Measurements from ENCODE around the gene SUGP1. TPM values are rescaled to one million over a fixed set of nuclear protein-coding genes. Genes with fewer than 3 reads are reported as not detected.

SUGP1 gene
- total RNA-seq, 4 donors from 2014 or later, result 28.4 to 37.6 (median 32.3) TPM

- H3K36me3 ChIP-seq, result peaks cover 0 to 35% of the 10 kb centered on the region in 2 donors
- TF ChIP-seq, protein P1, sequence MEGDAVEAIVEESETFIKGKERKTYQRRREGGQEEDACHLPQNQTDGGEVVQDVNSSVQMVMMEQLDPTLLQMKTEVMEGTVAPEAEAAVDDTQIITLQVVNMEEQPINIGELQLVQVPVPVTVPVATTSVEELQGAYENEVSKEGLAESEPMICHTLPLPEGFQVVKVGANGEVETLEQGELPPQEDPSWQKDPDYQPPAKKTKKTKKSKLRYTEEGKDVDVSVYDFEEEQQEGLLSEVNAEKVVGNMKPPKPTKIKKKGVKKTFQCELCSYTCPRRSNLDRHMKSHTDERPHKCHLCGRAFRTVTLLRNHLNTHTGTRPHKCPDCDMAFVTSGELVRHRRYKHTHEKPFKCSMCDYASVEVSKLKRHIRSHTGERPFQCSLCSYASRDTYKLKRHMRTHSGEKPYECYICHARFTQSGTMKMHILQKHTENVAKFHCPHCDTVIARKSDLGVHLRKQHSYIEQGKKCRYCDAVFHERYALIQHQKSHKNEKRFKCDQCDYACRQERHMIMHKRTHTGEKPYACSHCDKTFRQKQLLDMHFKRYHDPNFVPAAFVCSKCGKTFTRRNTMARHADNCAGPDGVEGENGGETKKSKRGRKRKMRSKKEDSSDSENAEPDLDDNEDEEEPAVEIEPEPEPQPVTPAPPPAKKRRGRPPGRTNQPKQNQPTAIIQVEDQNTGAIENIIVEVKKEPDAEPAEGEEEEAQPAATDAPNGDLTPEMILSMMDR (IDR thresholded peaks at IDR 0.05), result peak in 3 of 4 experiments; percentile 82 to 88 (median 85)
- no peak for TF ChIP-seq EP300 (IDR thresholded peaks at IDR 0.05)
- peak; percentile 85 for ATAC-seq
- peaks cover 0 to 26% (median 10%) of the 10 kb centered on the region in 3 donors for H3K4me1 ChIP-seq
- no peaks in the 10 kb centered on the region for H3K9me3 ChIP-seq
- 8 to 13% methylated on average over 9 to 11 of the region's 14 CpGs for WGBS, 2 donors (ENCODE audit: low coverage in 1 of 2)
- H3K27ac ChIP-seq, result peak overlapping the region in 3 of 4 donors; percentile 37 to 49 (median 38)
- no peak overlapping the region for H3K4me3 ChIP-seq
- H3K27me3 ChIP-seq, result no peaks in the 10 kb centered on the region
Measured at GRCh38 chr19:19361075-19361594, 40.8 kb upstream of the SUGP1 start.

- no peaks in the 10 kb centered on the region for H3K27me3 ChIP-seq
- H3K4me1 ChIP-seq, result peaks cover 0 to 10% (median 6%) of the 10 kb centered on the region in 3 donors
- H3K9me3 ChIP-seq, result no peaks in the 10 kb centered on the region
- peaks cover 0 to 76% of the 10 kb centered on the region in 2 donors for H3K36me3 ChIP-seq
- WGBS, 2 donors (ENCODE audit: low coverage in 1 of 2), result 86 to 90% methylated on average over 3 to 7 of the region's 13 CpGs
- TF ChIP-seq POLR2A (IDR thresholded peaks at IDR 0.05), result no peak
- no peak for TF ChIP-seq POLR2AphosphoS5 (IDR thresholded peaks at IDR 0.05)
- TF ChIP-seq, protein P1 (IDR thresholded peaks at IDR 0.05), result no peak
- TF ChIP-seq EP300 (IDR thresholded peaks at IDR 0.05), result no peak
- H3K4me3 ChIP-seq, result no peak overlapping the region
- no peak for ATAC-seq
- H3K27ac ChIP-seq, result no peak overlapping the region
Measured at GRCh38 chr19:19356901-19357566, 36.7 kb upstream of the SUGP1 start.

DNA sequence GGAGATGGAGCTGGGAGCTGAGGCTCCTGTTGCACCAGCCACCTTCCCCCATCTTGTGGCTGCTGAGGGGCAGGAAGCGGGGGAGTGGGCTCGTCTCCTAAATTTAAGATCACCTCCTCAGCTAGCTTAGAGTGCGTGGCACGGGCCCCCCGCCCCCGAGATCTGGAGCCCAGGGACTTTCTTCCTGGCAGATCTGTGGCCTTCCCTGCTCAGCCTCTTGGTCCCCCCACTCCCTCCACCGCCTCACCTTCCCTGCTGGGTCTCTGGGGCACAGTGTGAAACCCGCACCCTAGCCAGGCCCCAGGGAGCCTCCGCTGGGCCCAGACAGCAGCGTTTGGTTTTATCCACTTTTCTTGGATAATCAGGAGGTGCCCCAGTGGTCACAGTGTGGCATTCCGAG lies 36.2 kb upstream of the SUGP1 start:
- H3K9me3 ChIP-seq, result no peaks in the 10 kb centered on the region
- TF ChIP-seq EP300 (IDR thresholded peaks at IDR 0.05) (no peak), POLR2A (IDR thresholded peaks at IDR 0.05) (no peak), POLR2AphosphoS5 (IDR thresholded peaks at IDR 0.05) (no peak)
- TF ChIP-seq, protein P1 (IDR thresholded peaks at IDR 0.05), result no peak
- no peak overlapping the region for H3K4me3 ChIP-seq
- H3K36me3 ChIP-seq, result peaks cover 0 to 81% of the 10 kb centered on the region in 2 donors
- WGBS, 2 donors (ENCODE audit: low coverage in 1 of 2), result 100% methylated on average over 1 of the region's 11 CpGs; no CpG with 5 or more reads in 1 of the 2 donors
- peaks cover 0 to 9% (median 6%) of the 10 kb centered on the region in 3 donors for H3K4me1 ChIP-seq
- no peak for ATAC-seq
- no peaks in the 10 kb centered on the region for H3K27me3 ChIP-seq
- H3K27ac ChIP-seq, result no peak overlapping the region

DNA sequence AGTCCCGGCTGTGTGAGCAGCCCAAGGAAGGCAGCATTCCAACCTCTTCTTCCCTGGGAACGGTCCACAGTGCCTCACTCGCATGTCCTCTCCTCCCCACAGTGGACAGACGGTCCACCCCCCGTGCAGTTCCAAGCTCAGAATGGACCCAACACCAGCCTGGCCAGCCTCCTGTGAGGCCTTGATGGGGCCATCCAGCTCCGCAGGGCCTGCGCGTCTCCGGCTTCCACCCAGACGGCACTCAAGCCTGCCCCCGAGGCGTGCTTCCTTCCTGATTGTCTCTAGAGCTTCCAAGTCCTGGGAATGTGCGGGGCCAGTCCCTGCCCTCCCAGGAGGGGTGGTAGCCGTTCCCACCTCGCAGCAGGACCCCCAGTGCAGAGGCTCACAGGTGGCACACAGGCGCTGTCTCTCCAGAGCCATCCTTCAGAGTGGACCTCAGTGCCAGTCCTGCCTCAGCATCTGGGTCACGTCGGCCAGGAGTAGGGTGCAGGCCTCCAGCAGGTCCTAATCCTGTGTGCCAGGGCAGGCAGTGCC lies 35.4 kb upstream of the SUGP1 start:
- Histone ChIP-seq H3K9me3 (no peaks in the 10 kb centered on the region), H3K27ac (no peak overlapping the region), H3K4me1 (peaks cover 0 to under 1% (median under 1%) of the 10 kb centered on the region in 3 donors), H3K4me3 (no peak overlapping the region), H3K36me3 (peaks cover 0 to 89% of the 10 kb centered on the region in 2 donors), H3K27me3 (no peaks in the 10 kb centered on the region)
- no peak for ATAC-seq
- WGBS, 2 donors (ENCODE audit: low coverage in 1 of 2), result 100% methylated on average over 1 of the region's 18 CpGs; no CpG with 5 or more reads in 1 of the 2 donors
- TF ChIP-seq, protein P1 (IDR thresholded peaks at IDR 0.05), result no peak
- TF ChIP-seq EP300 (IDR thresholded peaks at IDR 0.05) (no peak), POLR2AphosphoS5 (IDR thresholded peaks at IDR 0.05) (no peak), POLR2A (IDR thresholded peaks at IDR 0.05) (no peak)

Measured in gastroesophageal sphincter (tissue), 4 donors.